Coronary artery (tissue), 2 donors: Measurements from ENCODE around the gene FAM20C.

ENCODE experiments used
- DNase-seq: peaks from one replicate; pipeline ENCODE4 v3.0.0-alpha.2; 2017; ENCODE audit warnings: low spot score
- H3K27ac ChIP-seq, 2 donors: fragments of 200-600 bp; sonication (generic); one replicate each; pipeline ENCODE4 v1.5.1; 2016 to 2019
- H3K4me3 ChIP-seq: fragments of 200-600 bp; sonication (generic); 2 replicates; pipeline ENCODE4 v1.5.1; 2016; ENCODE audit warnings: mild to moderate bottlenecking, moderate library complexity
- TF ChIP-seq, protein P1 (sequence below): fragments of 200-600 bp; sonication (generic); IDR thresholded peaks from one replicate; pipeline ENCODE4 v1.5.1; 2019; ENCODE audit warnings: antibody characterized with exemption

FAM20C gene

DNA sequence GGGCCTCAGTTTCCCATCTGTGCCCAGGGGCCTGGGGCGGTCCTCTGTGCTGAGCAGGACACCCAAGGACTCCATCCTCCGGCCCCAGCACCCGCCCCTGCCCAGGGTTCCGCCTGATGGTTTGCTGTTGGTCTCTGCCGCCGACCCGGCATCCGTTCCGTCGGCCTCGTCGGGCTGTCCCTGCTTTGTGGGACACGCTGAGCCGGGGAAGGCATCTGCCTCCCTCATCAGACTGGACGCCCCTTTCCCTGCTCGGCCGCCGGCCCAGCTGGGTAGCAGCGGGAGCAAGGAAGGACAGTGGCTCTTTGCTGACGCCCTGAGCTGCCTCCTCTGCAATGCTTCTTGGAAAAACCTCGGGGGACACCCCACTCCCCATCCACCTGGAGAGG, 39.5 kb downstream of the FAM20C start:
- TF ChIP-seq, protein P1, sequence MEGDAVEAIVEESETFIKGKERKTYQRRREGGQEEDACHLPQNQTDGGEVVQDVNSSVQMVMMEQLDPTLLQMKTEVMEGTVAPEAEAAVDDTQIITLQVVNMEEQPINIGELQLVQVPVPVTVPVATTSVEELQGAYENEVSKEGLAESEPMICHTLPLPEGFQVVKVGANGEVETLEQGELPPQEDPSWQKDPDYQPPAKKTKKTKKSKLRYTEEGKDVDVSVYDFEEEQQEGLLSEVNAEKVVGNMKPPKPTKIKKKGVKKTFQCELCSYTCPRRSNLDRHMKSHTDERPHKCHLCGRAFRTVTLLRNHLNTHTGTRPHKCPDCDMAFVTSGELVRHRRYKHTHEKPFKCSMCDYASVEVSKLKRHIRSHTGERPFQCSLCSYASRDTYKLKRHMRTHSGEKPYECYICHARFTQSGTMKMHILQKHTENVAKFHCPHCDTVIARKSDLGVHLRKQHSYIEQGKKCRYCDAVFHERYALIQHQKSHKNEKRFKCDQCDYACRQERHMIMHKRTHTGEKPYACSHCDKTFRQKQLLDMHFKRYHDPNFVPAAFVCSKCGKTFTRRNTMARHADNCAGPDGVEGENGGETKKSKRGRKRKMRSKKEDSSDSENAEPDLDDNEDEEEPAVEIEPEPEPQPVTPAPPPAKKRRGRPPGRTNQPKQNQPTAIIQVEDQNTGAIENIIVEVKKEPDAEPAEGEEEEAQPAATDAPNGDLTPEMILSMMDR: no peak
- no peak for DNase-seq
- H3K27ac ChIP-seq: peak overlapping the region; percentile 68 to 82
- H3K4me3 ChIP-seq: no peak overlapping the region

DNA sequence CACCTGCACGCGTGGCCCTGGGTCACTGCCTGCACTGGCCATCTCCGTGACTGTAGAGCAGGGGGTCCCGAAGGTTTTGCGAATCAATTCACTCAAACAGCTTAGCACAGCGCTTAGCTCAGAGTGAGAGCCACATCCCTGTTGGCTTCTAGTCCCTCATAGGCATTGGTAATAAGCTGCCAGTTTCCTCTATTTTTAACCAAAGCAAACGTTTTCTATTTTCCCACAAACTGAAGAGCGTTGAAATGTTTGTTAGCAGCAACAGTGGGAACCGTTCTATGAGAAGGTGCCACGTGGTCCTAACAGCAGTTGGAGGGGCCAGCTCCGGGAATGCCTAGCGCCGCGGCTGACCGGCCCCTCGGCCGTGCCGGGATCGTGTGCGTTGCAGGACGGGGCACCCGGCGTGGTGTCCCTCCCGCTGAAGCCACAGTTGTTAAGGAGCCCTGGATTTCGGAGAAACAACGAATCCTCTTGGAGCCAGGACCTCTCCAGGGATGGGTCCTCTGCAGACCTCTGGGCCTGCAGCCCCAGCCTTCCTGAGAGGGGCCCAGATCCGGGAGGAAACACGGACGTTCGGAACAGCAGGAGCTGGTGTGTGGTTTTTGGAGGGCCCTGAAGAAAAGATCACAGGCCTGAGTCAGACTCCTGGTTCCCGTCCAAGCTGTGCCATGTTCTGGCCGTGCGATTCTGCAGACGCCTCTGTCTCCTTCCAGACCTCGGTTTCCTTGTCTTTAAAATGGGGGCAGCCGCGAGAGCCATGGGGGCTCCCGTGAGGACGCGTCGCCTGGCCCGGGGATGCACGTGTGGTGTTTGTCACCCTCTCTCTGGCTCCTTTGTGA, 40.3 kb downstream of the FAM20C start:
- Histone ChIP-seq H3K4me3 (peak overlapping the region; percentile 41), H3K27ac (peak overlapping the region; percentile 68 to 82)
- DNase-seq: no peak
- TF ChIP-seq, protein P1: no peak

DNA sequence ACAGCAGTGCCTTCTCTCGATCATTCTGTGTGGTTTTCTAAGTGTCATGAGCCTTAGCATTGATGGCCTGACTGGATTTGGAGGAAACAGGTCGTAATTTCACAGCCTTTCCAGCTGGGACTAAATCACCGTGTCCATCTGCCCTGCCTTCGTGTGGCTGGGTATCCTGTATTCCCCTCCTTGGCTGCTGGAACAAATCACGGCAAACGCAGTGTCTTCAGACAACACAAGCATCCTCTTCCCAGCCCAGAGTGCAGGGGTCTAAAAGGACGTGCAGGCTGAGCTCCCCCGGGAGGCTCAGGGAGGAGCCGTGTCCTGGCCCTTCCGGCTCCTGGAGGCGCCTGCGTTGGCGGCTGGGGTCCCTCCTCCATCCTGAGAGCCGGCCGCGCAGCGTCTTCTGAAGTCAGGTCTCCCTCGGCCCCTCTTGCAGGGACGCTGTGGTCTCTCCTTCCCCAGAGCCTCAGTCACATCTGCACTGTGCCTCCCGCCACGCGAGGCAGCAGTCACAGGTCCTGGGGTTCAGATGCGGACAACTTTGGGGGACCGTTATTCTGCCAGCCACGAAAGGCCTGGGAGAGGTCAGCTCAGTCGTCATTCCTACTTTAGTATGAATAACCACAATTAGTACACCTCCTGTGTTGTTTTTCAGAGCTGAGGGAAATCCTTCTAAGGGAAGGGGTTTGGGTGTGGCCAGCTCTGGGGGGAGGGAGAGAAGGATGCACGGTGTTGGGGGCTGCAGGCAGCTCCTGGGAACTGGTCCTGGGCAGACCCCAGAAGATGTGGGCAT, 41.1 kb downstream of the FAM20C start:
- Histone ChIP-seq H3K4me3 (no peak overlapping the region), H3K27ac (peak overlapping the region; percentile 68 to 82)
- DNase-seq: no peak
- TF ChIP-seq, protein P1: no peak

DNA sequence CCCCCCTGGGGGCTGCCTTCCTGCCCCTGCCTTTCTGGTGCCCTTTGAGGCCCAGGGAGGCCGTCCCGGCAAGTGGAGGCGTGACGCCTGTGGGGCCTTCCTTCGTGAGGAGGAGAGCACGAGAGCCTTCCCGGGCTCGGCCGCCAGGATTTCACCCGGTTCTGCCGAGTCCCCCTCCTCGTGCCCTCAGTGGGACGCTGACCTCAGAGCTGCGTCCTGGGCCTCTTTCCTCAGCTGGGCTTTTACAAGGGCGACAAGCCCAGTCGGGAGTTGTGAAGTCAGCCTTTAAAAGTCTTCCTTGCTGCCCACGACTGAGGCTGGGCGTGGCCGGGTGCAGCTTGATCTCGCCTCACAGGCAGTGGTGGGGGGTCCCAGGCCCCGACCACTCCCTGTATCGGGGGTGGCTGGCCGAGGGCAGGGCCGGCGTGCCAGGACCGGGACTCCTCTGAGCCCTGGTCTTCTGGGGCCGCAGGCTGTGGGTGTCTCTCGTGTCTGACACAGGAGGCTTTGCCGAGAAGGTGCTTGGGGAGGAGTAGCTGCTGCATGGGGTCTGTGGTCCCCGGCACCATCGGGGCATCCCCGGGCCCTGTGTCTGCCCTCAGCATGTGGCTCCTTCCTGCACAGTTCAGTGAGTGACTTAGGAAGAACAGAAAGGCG, 41.8 kb downstream of the FAM20C start:
- TF ChIP-seq, protein P1: no peak
- no peak for DNase-seq
- Histone ChIP-seq H3K27ac (peak overlapping the region; percentile 68 to 82), H3K4me3 (peak overlapping the region; percentile 39)

DNA sequence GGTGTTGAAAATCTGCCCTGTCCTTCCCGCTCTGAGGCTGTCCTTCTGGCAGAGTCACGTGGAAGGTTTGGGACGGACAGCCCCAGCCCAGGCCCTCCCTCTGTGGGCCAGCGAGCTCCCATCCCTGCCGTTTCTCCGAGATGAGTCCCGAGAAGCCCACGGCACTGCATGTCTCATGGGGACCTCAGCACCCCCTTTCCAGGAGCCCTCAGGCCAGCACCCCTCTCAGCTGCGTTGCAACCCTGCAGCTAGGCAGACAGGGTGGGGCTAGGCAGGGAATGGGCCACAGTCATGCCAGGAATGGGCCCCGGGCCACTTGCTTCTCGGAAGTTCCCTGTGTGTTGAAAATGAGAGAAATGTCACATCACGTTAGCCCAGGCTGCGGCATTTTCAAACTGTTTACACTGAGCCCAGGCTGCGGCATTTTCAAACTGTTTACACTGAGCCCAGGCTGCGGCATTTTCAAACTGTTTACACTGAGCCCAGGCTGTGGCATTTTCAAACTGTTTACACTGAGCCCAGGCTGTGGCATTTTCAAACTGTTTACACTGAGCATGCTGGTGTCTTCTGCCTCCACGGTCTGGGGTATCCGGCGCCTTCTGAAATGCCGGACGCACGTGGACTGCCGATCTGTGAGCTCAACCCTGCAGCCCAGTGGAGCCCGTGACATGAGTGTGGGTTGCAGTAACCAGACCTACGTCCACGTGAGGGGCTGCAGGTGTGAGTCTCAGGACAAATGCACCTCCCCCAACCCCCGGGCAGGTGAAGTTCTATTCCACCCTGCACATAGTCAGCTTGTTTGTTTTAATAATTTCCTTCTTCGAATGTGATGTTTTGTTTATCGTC, 42.6 kb downstream of the FAM20C start:
- Histone ChIP-seq H3K27ac (peak overlapping the region; percentile 68 to 82), H3K4me3 (peak overlapping the region; percentile 39)
- peak; percentile 82 for DNase-seq
- TF ChIP-seq, protein P1: no peak
